Osteoblast (primary cell): Measurements from ENCODE around the gene MAP2K1. TPM values are rescaled to one million over a fixed set of nuclear protein-coding genes. Genes with fewer than 3 reads are reported as not detected.

Experiments
- DNase-seq: peaks from one replicate; pipeline ENCODE4 v3.0.0; 2011; ENCODE audit warnings: low spot score, mixed read lengths; ENCODE audit not compliant: insufficient read length; ENCODE audit errors: missing footprints
- H2AFZ ChIP-seq: 2 replicates; pipeline ENCODE4 v1.6.0; 2011; ENCODE audit warnings: mild to moderate bottlenecking, low read length
- H3K27ac ChIP-seq: 2 replicates; pipeline ENCODE4 v1.5.1; 2011; ENCODE audit warnings: mild to moderate bottlenecking, low read depth, low read length, moderate library complexity
- H3K27me3 ChIP-seq: 2 replicates; pipeline ENCODE4 v1.6.0; 2012; ENCODE audit warnings: mild to moderate bottlenecking, control low read depth, inconsistent platforms, low read length, moderate library complexity; ENCODE audit not compliant: insufficient read depth
- H3K36me3 ChIP-seq: 2 replicates; pipeline ENCODE4 v1.5.1; 2011; ENCODE audit warnings: mild to moderate bottlenecking, low read length, control low read depth, moderate library complexity; ENCODE audit not compliant: insufficient read depth
- H3K4me1 ChIP-seq: 2 replicates; pipeline ENCODE4 v1.5.1; 2011; ENCODE audit warnings: mild to moderate bottlenecking, low read length, control low read depth, moderate library complexity; ENCODE audit not compliant: insufficient read depth
- H3K4me2 ChIP-seq: 2 replicates; pipeline ENCODE4 v1.6.0; 2011; ENCODE audit warnings: mild to moderate bottlenecking, low read length; ENCODE audit not compliant: insufficient read depth
- H3K4me3 ChIP-seq: fragments of 200-600 bp; sonication (generic); 3 replicates; pipeline ENCODE4 v1.5.1; 2012; ENCODE audit warnings: mild to moderate bottlenecking, low read length, inconsistent platforms; ENCODE audit not compliant: insufficient read depth
- H3K79me2 ChIP-seq: 2 replicates; pipeline ENCODE4 v1.6.0; 2012; ENCODE audit warnings: mild to moderate bottlenecking, low read length, control low read depth, inconsistent platforms; ENCODE audit not compliant: insufficient read depth
- H3K9me3 ChIP-seq: 2 replicates; pipeline ENCODE4 v1.5.1; 2011; ENCODE audit warnings: low read depth, low read length, control low read depth
- H4K20me1 ChIP-seq: 2 replicates; pipeline ENCODE4 v1.6.0; 2012; ENCODE audit warnings: mild to moderate bottlenecking, low read length, control low read depth; ENCODE audit not compliant: insufficient read depth
- total RNA-seq: library from RNA; depleted of rRNA; stranded (reverse); fragments of >200 nt; gene quantifications from 2 replicates; pipeline ENCODE4 v1.2.3, GENCODE V29; 2012
- TF ChIP-seq, protein P1 (sequence below): IDR thresholded peaks from 2 replicates; pipeline ENCODE4 v1.5.1; 2011; ENCODE audit warnings: mild to moderate bottlenecking, low read depth, low read length, moderate library complexity; ENCODE audit errors: extremely low read depth

MAP2K1 gene
- total RNA-seq, 1 donor, result 19.2 TPM

DNA sequence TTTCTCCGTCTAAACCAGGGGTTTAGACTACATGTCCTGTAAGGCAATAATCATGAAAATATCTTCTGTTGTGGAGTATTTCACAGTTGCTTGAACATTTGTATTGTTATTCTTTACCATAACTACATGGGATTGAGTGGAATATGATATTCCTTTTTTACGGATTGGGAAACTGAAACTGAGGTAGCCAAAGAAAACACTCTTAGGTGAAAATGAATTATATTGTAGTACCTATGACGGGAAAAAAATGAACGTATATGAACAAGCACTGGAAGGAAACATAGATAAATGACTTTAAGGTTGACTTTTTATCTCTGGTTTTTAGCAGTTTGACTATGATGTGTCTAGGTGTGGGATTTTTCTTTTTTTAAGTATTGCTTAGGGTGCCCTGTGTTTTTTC lies 35.6 kb downstream of the MAP2K1 start:
- Histone ChIP-seq H2AFZ (no peak overlapping the region), H3K4me1 (peaks cover 9% of the 10 kb centered on the region), H4K20me1 (peaks cover 14% of the 10 kb centered on the region), H3K9me3 (no peaks in the 10 kb centered on the region), H3K79me2 (peaks cover 78% of the 10 kb centered on the region), H3K4me2 (no peak overlapping the region), H3K4me3 (no peak overlapping the region), H3K36me3 (no peaks in the 10 kb centered on the region), H3K27ac (no peak overlapping the region), H3K27me3 (no peaks in the 10 kb centered on the region)
- TF ChIP-seq, protein P1, sequence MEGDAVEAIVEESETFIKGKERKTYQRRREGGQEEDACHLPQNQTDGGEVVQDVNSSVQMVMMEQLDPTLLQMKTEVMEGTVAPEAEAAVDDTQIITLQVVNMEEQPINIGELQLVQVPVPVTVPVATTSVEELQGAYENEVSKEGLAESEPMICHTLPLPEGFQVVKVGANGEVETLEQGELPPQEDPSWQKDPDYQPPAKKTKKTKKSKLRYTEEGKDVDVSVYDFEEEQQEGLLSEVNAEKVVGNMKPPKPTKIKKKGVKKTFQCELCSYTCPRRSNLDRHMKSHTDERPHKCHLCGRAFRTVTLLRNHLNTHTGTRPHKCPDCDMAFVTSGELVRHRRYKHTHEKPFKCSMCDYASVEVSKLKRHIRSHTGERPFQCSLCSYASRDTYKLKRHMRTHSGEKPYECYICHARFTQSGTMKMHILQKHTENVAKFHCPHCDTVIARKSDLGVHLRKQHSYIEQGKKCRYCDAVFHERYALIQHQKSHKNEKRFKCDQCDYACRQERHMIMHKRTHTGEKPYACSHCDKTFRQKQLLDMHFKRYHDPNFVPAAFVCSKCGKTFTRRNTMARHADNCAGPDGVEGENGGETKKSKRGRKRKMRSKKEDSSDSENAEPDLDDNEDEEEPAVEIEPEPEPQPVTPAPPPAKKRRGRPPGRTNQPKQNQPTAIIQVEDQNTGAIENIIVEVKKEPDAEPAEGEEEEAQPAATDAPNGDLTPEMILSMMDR, result no peak
- no peak for DNase-seq

- H3K36me3 ChIP-seq, result no peaks in the 10 kb centered on the region
- H3K4me2 ChIP-seq, result no peak overlapping the region
- no peaks in the 10 kb centered on the region for H3K9me3 ChIP-seq
- H2AFZ ChIP-seq, result no peak overlapping the region
- peaks cover 19% of the 10 kb centered on the region for H4K20me1 ChIP-seq
- TF ChIP-seq, protein P1, result no peak
- H3K27me3 ChIP-seq, result no peaks in the 10 kb centered on the region
- no peak for DNase-seq
- H3K79me2 ChIP-seq, result peaks cover 77% of the 10 kb centered on the region
- H3K4me1 ChIP-seq, result peaks cover 1% of the 10 kb centered on the region
- H3K27ac ChIP-seq, result no peak overlapping the region
- H3K4me3 ChIP-seq, result no peak overlapping the region
Measured at GRCh38 chr15:66423149-66423548, 36.4 kb downstream of the MAP2K1 start.

DNA sequence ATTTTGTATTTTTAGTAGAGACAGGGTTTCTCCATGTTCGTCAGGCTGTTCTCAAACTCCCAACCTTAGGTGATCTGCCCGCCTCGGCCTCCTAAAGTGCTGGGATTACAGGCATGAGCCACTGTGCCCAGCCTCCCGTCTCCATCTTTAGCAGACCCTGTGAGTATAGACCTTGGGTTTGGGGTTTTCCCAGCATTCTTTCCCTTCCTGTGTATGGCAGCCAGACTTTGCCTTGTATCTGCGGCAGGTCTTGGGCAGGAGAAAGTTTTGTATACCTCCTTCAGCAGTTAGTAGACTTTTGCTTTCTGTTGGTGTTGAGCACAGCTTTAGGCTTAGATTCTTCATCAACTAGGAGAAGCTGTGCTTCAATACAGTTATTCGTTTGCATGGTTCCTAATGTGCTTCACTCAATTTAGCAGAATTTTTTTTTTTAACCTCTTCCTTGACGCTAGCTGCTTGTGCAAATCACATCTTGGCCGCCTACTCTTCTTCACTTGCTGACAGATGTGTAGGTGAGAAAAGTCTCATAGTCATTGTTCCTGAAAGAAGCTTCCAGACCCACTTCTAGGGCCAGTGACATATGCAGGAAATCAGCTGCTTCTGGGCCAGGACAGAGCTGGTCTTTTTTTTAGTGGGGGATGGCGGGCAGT lies 38.4 kb downstream of the MAP2K1 start:
- TF ChIP-seq, protein P1, result no peak
- Histone ChIP-seq H3K9me3 (no peaks in the 10 kb centered on the region), H3K4me1 (no peaks in the 10 kb centered on the region), H3K36me3 (no peaks in the 10 kb centered on the region), H3K4me2 (no peak overlapping the region), H3K27ac (no peak overlapping the region), H2AFZ (no peak overlapping the region), H4K20me1 (peaks cover 24% of the 10 kb centered on the region), H3K4me3 (no peak overlapping the region), H3K27me3 (no peaks in the 10 kb centered on the region), H3K79me2 (peaks cover 76% of the 10 kb centered on the region)
- DNase-seq, result no peak

DNA sequence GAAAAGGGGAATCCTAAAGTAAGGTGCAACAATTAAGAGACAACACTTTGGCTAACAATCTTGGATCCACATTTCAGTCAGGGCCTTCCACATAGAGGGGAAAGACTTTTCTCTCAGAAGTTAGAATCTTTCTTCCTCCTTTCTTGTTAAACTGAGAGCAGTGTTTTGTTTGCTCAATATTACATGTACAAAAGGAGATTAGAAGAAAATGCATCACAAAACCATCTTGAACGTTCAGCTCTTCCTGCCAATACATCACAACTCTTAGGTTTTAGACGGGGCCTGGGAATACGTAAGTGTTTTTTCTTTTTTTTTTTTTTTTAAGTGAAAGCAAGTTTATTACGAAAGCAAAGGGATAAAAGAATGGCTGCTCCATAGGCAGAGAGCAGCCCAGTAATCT lies 39.1 kb downstream of the MAP2K1 start:
- Histone ChIP-seq H3K27me3 (no peaks in the 10 kb centered on the region), H3K79me2 (peaks cover 80% of the 10 kb centered on the region), H3K27ac (no peak overlapping the region), H2AFZ (no peak overlapping the region), H3K4me3 (no peak overlapping the region), H3K9me3 (no peaks in the 10 kb centered on the region), H4K20me1 (peaks cover 30% of the 10 kb centered on the region), H3K36me3 (no peaks in the 10 kb centered on the region), H3K4me2 (no peak overlapping the region), H3K4me1 (no peaks in the 10 kb centered on the region)
- DNase-seq, result no peak
- TF ChIP-seq, protein P1, result no peak
